Bone marrow (tissue), 2 donors: Measurements from ENCODE around the gene HSBP1L1.

Source experiments
- DNase-seq, 2 donors: peaks; one replicate each; lab custom pipeline; 2025; lab: John Stamatoyannopoulos, UW

HSBP1L1 gene

GRCh38 chr18:79930020-79930642, 34.3 kb upstream of the HSBP1L1 start:
- no peak for DNase-seq

- no peak for DNase-seq
Observed at GRCh38 chr18:79931475-79931874, 33.0 kb upstream of the HSBP1L1 start.

- no peak for DNase-seq
Observed at GRCh38 chr18:79932907-79933306, 31.5 kb upstream of the HSBP1L1 start.

- DNase-seq, result no peak
Observed at GRCh38 chr18:79933765-79934164, 30.7 kb upstream of the HSBP1L1 start.

- no peak for DNase-seq
Observed at GRCh38 chr18:79934311-79935097, 29.9 kb upstream of the HSBP1L1 start.

- DNase-seq, result no peak
Observed at GRCh38 chr18:79935098-79935480, 29.4 kb upstream of the HSBP1L1 start.

GRCh38 chr18:79935499-79935898, 28.9 kb upstream of the HSBP1L1 start:
- no peak for DNase-seq

- no peak for DNase-seq
Observed at GRCh38 chr18:79935925-79936324, 28.5 kb upstream of the HSBP1L1 start.

- no peak for DNase-seq
Observed at GRCh38 chr18:79936641-79937040, 27.8 kb upstream of the HSBP1L1 start.

- no peak for DNase-seq
Observed at GRCh38 chr18:79937103-79937860, 27.2 kb upstream of the HSBP1L1 start.

GRCh38 chr18:79938196-79938595, 26.2 kb upstream of the HSBP1L1 start:
- no peak for DNase-seq

GRCh38 chr18:79939096-79939495, 25.3 kb upstream of the HSBP1L1 start:
- DNase-seq, result no peak

GRCh38 chr18:79940126-79940813, 24.2 kb upstream of the HSBP1L1 start:
- no peak for DNase-seq

- no peak for DNase-seq
Observed at GRCh38 chr18:79940814-79941472, 23.5 kb upstream of the HSBP1L1 start.

GRCh38 chr18:79941473-79942119, 22.8 kb upstream of the HSBP1L1 start:
- DNase-seq, result no peak

GRCh38 chr18:79942211-79942610, 22.2 kb upstream of the HSBP1L1 start:
- no peak for DNase-seq

GRCh38 chr18:79942786-79943607, 21.4 kb upstream of the HSBP1L1 start:
- DNase-seq, result no peak

GRCh38 chr18:79943608-79944125, 20.8 kb upstream of the HSBP1L1 start:
- DNase-seq, result no peak

- no peak for DNase-seq
Observed at GRCh38 chr18:79944126-79944731, 20.2 kb upstream of the HSBP1L1 start.

GRCh38 chr18:79944746-79945117, 19.7 kb upstream of the HSBP1L1 start:
- no peak for DNase-seq
